ENCODE data around the gene PTHLH. TPM values are rescaled to one million over a fixed set of nuclear protein-coding genes. Genes with fewer than 3 reads are reported as not detected.

The PTHLH gene
- total RNA-seq, 4 donors from 2014 or later: 0.26 TPM; not detected in 3

DNA sequence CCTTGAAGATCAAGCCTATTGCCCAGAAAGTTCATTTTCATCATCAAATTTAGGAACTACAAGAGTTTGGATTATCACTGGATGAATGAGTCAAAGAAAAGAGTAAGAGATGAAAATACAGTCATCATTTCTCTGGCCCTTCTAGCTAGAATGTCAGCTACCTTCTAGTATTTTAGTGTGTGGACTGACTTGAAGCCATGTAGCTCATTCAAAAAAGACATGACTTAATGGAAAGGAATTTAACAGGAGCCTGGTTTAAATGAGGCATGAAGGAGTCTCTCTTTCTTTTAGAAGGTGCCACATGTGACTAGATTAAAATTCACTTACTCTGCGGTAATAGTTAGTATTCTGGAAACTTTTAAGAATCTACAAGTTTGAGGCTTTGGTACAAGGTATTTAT lies 7.1 kb downstream of the PTHLH start:
- in situ Hi-C loops (cut with MboI; ENCODE audit: low sequenced_read_pairs in 4 of 4) (no loop called here), intact Hi-C loops (cut with DNase I; ENCODE audit: low total_unique reads) (no loop called here)
- Histone ChIP-seq H3K36me3 (no peaks in the 10 kb centered on the region), H3K27ac (no peak overlapping the region), H3K4me1 (peaks cover 8 to 15% of the 10 kb centered on the region in 2 donors), H3K27me3 (peaks cover 29 to 46% (median 36%) of the 10 kb centered on the region in 3 donors), H3K9me3 (no peaks in the 10 kb centered on the region), H3K4me3 (no peak overlapping the region)
- TF ChIP-seq, protein P1, sequence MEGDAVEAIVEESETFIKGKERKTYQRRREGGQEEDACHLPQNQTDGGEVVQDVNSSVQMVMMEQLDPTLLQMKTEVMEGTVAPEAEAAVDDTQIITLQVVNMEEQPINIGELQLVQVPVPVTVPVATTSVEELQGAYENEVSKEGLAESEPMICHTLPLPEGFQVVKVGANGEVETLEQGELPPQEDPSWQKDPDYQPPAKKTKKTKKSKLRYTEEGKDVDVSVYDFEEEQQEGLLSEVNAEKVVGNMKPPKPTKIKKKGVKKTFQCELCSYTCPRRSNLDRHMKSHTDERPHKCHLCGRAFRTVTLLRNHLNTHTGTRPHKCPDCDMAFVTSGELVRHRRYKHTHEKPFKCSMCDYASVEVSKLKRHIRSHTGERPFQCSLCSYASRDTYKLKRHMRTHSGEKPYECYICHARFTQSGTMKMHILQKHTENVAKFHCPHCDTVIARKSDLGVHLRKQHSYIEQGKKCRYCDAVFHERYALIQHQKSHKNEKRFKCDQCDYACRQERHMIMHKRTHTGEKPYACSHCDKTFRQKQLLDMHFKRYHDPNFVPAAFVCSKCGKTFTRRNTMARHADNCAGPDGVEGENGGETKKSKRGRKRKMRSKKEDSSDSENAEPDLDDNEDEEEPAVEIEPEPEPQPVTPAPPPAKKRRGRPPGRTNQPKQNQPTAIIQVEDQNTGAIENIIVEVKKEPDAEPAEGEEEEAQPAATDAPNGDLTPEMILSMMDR (IDR thresholded peaks at IDR 0.05 in 4 of 5, conservative IDR thresholded peaks at IDR 0.05 in 1 of 5): no peak
- no peak for TF ChIP-seq POLR2A (IDR thresholded peaks at IDR 0.05)
- ATAC-seq: no peak
- DNase-seq: no peak

DNA sequence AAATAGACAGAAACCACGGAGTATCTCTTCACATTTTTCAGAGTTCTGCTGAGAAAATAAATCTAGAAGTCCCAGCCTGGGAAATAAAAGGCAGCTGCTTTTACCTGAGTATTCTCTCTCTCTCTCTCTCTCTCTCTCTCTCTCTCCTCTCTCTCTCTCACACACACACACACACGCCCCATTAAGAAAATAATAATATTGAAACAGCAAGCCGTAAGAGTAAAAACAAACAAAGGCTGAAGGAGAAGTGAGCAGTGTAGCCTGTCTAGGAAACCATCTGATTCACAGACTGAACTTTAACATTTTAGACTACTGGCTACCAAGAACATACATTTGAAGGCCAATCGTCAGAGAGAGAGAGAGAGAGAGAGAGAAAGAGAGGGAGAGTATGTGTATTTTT lies 8.4 kb downstream of the PTHLH start:
- no peak for DNase-seq
- intact Hi-C loops (cut with DNase I; ENCODE audit: low total_unique reads): no loop called here
- no peak for TF ChIP-seq POLR2A (IDR thresholded peaks at IDR 0.05)
- TF ChIP-seq, protein P1 (IDR thresholded peaks at IDR 0.05 in 4 of 5, conservative IDR thresholded peaks at IDR 0.05 in 1 of 5): no peak
- in situ Hi-C loops (cut with MboI; ENCODE audit: low sequenced_read_pairs in 4 of 4): no loop called here
- no peak for ATAC-seq
- Histone ChIP-seq H3K4me1 (peaks cover 2 to 6% of the 10 kb centered on the region in 2 donors), H3K9me3 (no peaks in the 10 kb centered on the region), H3K27ac (no peak overlapping the region), H3K27me3 (peaks cover 20 to 39% (median 28%) of the 10 kb centered on the region in 3 donors), H3K36me3 (no peaks in the 10 kb centered on the region), H3K4me3 (no peak overlapping the region)

DNA sequence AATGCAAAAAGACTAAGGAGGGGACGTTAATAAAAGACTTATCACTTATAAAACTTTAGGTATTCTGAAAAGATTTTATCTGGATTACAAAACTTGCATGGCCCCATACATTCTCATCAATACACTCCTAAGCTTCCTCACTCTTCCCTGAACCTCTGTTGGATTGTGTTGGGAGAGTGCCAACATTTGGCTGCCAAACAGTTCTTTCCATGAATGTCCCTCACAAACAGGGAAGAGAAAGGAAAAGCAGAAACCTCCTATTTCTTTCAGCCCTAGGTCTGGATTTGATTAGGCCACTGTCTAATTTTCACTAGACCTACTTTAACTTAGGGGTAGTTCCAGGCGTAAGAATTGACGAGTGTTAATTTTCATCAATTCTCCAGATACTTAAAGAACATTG lies 11.7 kb downstream of the PTHLH start:
- intact Hi-C loops (cut with DNase I; ENCODE audit: low total_unique reads) (no loop called here), in situ Hi-C loops (cut with MboI; ENCODE audit: low sequenced_read_pairs in 4 of 4) (no loop called here)
- H3K27me3 ChIP-seq: peaks cover 0 to 17% (median 3%) of the 10 kb centered on the region in 3 donors
- TF ChIP-seq, protein P1 (IDR thresholded peaks at IDR 0.05 in 4 of 5, conservative IDR thresholded peaks at IDR 0.05 in 1 of 5): no peak
- no peak for TF ChIP-seq POLR2A (IDR thresholded peaks at IDR 0.05)
- no peak for ATAC-seq
- no peak overlapping the region for H3K27ac ChIP-seq
- no peaks in the 10 kb centered on the region for H3K9me3 ChIP-seq
- no peaks in the 10 kb centered on the region for H3K4me1 ChIP-seq
- H3K4me3 ChIP-seq: no peak overlapping the region
- H3K36me3 ChIP-seq: no peaks in the 10 kb centered on the region
- DNase-seq: no peak

DNA sequence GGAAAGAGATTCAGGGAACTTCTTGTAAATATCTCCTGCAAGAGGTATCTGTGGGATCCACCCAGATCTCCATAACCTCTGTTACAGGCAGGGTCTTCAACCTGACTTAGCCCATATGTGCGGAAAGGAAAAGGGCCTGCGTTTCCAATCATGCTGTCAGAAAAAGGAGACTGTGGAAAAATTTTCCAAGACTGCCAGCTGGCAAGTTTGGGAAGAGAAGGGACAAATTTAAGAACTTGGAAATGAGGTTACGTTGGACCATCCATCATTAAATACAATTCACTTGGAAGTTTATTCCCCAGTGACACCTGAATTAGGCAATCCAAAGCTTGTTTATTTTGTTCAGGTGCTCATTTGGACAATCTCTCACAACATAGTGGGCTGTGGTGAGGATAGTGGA lies 13.9 kb downstream of the PTHLH start:
- H3K4me1 ChIP-seq: no peaks in the 10 kb centered on the region
- no peak for ATAC-seq
- no peak for DNase-seq
- in situ Hi-C loops (cut with MboI; ENCODE audit: low sequenced_read_pairs in 4 of 4): no loop called here
- no peak overlapping the region for H3K4me3 ChIP-seq
- TF ChIP-seq, protein P1 (IDR thresholded peaks at IDR 0.05 in 4 of 5, conservative IDR thresholded peaks at IDR 0.05 in 1 of 5): no peak
- no peak for TF ChIP-seq POLR2A (IDR thresholded peaks at IDR 0.05)
- no peaks in the 10 kb centered on the region for H3K36me3 ChIP-seq
- H3K27ac ChIP-seq: no peak overlapping the region
- no peaks in the 10 kb centered on the region for H3K9me3 ChIP-seq
- H3K27me3 ChIP-seq: peaks cover 0 to 8% (median 3%) of the 10 kb centered on the region in 3 donors
- intact Hi-C loops (cut with DNase I; ENCODE audit: low total_unique reads): no loop called here

DNA sequence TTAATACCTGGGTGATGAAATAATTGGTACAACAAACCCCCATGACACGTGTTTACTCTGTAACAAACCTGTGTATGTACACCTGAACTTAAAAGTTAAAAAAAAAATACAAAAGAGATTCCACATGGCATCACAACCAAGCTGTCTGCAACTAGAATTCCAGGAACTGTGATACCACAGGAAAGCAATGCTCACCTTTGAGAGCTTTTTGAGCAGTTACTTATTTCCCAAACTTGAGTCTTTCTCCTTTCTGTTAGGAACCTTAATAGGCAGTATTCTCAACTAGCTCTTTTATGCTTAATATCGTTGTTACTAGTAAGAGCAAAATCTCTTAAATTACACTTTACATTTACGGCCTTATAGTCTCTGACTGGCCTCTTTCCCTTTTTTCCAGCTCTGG lies 15.2 kb downstream of the PTHLH start:
- no peak overlapping the region for H3K4me3 ChIP-seq
- in situ Hi-C loops (cut with MboI; ENCODE audit: low sequenced_read_pairs in 4 of 4): no loop called here
- no peak for ATAC-seq
- H3K36me3 ChIP-seq: no peaks in the 10 kb centered on the region
- H3K9me3 ChIP-seq: no peaks in the 10 kb centered on the region
- TF ChIP-seq, protein P1 (IDR thresholded peaks at IDR 0.05 in 4 of 5, conservative IDR thresholded peaks at IDR 0.05 in 1 of 5): no peak
- TF ChIP-seq POLR2A (IDR thresholded peaks at IDR 0.05): no peak
- intact Hi-C loops (cut with DNase I; ENCODE audit: low total_unique reads): no loop called here
- no peak overlapping the region for H3K27ac ChIP-seq
- peaks cover 0 to 8% (median 0%) of the 10 kb centered on the region in 3 donors for H3K27me3 ChIP-seq
- H3K4me1 ChIP-seq: no peaks in the 10 kb centered on the region
- DNase-seq: no peak
